HG02571 (cell line): ENCODE results near the gene SCN1B.
"Not testable (repeated sequence)": the region's sequence is repeated elsewhere in the genome, so short reads cannot be mapped to it uniquely, and the experiment has no call there.

Experiments used
- ATAC-seq: cut with Tn5 transposase; IDR thresholded peaks from one replicate; pipeline ENCODE4 v1.9.1; 2021; ENCODE audit warnings: mild to moderate bottlenecking, moderate library complexity; ENCODE audit not compliant: unreplicated experiment

SCN1B gene

DNA sequence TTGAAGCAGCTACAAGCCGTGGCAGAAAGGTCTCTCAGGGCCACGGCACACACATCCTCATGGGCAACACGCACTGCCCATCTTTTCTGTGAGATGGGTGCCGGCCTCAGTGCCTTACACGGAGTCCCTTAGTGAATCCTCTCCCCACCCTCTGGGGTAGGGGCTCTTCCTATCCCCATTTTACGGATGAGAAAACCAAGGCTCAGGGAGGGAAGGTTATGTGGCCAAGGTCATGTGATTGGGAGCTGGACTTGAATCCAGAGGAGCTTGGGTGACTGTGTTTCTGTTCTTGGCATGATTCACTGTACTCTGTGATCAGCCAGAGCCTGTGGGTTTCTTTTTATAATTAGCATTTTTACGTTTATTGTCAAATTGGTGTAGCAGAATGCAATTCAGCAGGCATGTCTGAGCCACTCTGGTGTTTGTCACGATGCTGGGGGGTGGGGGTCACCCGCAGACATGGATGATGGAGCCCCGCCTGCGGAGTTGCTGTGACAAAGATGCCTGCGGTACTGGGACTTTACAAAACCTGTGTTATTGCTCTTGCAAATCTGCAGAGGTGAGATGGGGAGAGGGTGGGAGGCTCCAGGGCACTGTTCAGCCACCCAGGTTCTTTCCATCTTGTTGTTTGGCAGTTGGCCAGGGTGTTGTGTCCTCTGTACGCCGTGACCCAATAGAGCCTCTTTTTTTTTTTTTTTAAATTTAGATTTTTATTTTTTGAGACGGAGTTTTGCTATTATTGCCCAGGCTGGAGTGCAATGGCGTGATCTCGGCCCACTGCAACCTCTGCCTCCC, 4.5 kb downstream of the SCN1B start:
- no peak for ATAC-seq

DNA sequence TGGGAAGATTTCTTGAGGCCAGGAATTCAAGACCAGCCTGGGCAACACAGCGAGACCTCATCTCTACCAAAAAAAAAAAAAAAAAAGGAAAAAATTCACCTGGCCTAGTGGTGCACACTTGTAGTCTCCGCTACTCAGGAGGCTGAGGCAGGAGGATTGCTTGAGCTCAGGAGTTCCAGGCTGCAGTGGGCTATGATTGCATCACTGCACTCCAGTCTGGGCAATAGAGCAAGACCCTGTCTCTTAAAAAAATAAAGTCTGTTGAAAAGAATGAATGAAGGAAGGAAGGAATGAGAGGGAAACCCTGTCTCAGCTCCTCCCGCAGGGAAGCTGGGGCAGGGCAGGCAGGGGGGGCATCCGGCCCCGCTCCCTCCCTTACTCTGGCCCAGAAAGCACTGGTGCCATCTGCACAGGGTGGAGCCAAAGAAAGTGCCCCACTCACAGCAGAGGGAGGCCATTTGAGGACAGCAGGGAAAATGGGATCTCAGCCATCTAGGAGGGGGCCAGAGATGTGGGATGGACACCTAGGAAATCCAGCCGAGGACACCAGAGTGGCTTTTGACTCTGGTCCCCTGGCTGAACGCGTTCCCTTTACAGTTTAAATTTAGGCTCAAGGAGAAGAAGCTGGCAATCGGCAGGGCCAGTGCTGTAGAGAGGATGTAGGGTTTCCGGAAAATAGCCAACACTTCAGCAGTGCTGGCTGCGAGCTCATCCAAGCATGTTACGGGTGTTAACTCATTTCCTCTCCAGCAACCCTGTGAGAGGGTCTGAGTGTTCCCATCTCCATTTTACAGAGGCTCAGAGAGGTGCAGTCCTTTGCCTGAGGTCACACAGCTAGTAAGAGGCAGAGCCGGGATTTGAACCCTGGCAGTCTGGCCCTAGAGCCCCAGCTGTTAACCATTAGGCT, 7.7 kb downstream of the SCN1B start:
- no peak for ATAC-seq

DNA sequence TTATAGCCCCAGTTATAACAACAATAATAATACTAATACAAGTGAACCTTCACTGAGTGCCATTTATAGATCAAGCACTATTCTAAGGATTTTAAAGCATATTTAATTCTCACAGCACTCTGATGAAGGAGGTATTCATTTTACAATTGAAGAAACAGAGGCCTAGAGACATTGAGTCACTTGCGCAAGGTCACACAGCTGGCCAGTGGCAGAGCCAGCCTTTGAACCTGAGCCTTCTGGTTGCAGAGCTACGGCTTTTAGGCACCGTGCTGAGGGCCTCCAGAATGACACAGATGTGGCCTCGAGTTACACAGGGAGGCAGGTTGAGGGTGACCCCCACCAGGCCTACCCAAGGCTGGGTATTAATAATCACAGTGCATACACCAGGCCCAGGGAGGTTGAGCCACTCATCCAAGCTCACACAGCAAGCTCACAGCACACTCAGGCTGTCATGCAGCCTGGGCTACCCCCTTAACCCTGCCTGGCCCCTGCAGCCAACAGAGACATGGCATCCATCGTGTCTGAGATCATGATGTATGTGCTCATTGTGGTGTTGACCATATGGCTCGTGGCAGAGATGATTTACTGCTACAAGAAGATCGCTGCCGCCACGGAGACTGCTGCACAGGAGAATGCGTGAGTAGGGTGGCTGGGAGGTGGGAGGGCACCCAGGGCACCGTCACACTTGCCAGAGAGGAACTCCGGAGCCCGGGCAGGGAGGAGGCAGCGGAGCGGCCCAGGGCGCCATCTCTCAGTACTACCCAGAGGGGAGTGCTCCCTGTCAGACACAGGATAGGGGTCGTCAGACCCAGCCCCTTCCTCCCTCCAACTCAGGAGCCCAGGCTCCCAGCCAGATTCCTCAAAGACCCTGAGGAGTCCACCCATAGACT, 8.6 kb downstream of the SCN1B start:
- no peak for ATAC-seq

DNA sequence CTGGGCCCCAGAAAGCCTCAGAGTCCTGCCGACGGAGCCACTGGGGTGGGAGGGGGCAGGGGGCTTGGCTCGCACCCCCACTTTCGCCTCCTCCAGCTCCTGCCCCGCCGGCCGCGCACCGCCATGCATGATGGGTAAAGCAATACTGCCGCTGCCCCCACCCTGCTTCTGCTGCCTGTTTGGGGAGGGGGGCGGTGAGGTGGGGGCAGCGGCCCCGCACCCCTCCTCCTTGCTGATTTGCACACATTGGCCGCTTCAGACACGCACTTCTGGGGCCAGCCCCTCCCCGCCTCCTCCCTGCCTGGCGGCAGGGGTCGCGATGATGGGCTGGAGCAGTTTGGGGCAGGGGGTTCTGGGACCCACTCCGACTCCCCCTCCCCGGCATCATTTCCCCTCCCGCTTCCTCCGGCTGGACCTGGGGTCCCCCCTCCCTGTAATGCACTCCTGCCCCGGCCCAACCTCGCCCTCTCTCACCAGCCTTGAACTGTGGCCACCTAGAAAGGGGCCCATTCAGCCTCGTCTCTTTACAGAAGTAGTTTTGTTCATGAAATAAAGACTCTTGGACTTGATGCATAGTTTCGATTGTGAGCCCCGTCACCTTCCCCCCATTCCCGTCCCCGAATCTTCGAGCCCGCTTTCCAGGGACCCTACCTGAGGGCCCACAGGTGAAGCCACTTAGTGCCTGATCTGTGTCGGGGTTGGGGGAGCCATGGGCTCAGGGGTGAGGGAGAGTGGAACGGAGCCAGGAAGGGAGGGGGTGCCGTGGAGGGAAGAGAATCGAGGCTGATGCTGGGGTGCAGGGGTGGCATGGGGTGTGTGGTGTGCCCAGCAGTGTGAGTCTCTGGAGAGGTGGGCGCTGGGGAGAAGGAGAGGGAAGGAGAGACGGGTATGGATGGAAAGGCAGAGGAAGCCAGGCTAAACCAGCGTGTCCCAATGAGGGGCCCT, 9.9 kb downstream of the SCN1B start:
- ATAC-seq, result no peak

DNA sequence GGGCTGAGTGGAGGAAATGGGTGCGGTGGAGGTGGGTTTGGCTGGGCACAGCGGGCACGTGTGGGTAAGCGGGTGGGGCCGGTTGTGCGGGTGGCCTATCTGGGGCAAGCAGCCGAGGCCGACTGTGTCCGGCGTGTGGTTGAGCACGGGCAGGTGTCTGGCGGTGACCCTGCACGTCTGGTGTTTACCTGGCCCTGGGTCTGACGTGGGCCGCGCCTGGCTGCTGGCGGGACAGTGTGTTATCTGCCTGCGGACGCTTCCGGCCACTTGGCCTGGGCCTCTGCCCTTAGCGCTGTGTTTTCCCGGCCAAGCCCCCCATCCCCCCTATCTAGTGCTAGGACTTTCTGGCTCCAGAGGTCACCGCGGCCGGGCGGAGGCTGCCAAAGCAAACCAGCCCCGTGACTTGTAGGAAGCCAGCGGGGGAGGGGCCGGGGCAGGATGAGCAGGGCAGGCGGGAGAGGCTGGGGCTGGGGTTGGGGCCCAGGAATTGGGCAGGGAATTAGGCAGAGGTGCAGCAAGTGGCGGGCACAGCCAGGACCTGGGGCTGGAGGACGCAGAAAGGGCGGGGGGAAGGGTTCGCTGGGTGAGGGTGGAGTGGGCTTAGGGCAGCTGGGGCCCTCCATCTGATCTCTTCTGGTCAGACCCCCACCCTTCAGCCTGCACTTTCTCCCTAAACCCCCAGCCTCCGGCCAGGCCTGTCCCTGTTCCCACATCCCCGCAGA, 10.7 kb downstream of the SCN1B start:
- no peak for ATAC-seq

DNA sequence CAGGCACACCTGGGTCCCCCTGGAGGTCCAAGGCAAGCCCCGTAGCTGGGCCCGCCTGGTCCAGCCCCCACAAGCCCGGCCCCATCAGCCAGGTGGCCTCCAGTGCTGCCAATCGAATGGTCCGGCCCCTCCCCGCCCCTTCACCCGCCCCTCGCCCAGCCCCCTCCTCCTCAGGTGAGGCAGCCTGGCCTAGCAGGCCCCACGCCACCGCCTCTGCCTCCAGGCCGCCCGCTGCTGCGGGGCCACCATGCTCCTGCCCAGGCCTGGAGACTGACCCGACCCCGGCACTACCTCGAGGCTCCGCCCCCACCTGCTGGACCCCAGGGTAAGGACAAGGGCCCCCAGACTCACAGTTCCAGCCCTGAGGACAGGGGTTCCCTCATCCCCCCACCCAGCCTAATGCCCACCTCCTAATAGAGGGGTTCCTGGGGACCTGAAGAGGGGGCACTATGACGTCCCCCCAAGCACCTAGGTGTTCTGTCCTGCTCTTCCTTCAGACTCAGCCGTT, 11.3 kb downstream of the SCN1B start, which contains the start of gene HPN:
Gene HPN, plus strand, starts transcription at position 174 of the 508 bp plus-strand sequence. CDS start 786 bp downstream, outside the sequence.
- ATAC-seq, result no peak

DNA sequence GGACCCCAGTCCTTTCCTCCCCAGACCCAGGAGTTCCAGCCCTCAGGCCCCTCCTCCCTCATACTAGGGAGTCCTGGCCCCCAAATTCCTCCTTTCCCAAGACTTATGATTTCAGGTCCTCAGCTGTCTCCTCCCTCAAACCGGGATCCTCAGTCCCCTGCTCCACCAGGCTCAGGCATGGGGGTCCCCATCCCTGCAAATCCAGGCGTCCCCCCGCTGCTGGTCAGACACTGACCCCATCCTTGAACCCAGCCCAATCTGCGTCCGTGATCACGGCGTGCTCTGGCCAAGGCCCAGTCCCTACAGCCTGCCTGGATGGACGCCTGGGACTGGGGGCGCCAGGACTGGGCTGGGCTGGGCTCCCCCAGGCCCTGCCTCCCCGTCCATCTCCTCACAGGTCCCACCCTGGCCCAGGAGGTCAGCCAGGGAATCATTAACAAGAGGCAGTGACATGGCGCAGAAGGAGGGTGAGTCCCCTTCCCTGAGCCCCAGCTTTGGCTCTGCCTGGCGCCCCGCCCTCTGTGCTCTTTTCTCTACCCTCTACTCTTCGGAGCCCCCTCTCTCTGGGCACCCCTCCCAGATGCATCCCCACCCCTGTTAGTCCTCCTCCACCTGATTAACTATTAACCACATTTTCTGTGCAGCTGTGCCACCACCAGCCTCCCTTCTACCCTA, 11.9 kb downstream of the SCN1B start:
- no peak for ATAC-seq

DNA sequence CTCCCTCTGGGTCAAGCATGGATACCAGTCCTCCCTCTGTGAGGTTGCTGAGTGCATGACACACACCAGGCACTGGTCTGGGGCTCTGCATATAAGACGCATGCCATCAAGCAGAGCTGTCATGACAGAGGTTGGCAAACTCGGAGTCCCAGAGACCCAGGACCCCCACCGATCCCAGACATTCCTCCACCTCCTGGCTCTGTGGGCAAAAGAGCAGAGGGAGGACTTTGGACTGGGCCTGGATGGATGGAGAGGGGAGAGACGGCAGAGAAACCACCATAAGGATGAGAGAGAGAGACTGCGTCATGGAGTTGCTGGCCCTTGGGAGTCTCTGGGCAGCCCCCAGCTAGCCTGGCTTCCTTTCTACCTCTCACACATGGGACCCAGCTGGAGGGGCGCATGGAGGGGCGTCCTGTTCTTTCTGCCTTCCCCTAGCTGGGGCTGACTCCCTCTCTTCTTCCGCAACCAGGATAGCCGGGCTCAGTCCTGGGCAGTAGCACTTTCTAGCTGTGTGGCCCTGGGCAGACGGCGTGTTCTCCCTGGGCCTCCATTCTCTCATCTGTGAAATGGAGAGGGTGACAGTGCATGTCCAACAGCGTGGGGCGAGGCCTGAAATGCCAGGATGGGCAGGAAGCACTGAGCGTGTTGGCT, 12.8 kb downstream of the SCN1B start:
- ATAC-seq, result no peak

DNA sequence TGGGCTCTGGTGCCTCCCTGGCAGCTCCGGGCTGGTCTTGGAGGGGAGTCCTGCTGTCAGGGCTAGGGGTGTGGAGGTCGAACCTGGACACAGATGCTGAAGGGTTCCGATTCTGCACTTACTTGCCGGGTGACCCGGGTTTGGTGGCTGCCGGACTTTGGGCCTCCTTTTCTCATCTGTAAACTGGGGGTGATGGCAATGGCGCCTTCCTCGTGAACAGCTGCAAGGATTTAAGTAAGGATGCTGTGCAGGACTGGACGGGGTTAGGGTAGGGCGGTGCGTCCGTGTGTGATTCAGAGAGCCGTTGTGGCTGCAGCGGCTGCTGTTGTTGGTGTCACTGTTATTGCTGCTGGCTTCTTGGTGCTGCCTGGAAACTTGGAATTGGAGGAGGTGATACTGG, 13.6 kb downstream of the SCN1B start:
- no peak for ATAC-seq

DNA sequence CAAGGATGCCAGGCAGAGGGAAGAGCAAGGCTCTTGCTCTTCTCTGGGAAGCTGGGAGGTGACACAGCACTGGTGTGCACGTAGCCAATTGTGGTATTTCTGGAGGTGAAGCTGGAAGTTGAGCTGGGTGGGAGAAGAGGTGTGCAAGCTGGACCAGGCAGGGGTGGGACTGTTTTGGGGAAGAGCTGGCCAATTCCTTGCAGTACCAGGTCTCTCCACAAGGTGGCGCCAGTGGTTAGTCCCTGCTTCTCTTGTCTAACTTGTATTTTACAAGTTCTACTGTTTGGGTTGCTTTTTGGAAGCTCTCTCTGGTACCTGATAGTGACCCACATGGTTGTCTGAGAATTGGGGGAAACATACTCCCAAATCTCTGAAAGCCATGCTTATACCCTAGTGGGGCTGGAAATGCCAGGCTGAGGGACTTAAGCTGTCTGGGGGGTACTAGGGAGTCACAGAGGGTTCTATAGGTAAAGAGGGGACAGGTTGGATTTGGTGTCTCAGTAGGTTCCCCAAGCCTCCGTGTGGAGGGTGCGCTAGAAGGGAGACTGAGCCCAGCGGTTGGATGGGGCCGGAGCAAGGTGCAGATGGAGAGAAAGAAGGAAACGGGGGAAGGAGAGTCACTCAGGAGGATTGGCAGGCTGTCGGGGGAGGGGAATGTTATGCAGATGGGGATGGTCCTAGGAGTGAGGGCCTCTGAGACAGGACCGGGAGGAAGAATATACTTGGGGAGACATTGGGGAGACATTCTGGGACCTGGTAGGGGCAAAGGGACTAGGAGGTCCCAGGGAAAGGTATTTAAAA, 14.2 kb downstream of the SCN1B start:
- no peak for ATAC-seq

DNA sequence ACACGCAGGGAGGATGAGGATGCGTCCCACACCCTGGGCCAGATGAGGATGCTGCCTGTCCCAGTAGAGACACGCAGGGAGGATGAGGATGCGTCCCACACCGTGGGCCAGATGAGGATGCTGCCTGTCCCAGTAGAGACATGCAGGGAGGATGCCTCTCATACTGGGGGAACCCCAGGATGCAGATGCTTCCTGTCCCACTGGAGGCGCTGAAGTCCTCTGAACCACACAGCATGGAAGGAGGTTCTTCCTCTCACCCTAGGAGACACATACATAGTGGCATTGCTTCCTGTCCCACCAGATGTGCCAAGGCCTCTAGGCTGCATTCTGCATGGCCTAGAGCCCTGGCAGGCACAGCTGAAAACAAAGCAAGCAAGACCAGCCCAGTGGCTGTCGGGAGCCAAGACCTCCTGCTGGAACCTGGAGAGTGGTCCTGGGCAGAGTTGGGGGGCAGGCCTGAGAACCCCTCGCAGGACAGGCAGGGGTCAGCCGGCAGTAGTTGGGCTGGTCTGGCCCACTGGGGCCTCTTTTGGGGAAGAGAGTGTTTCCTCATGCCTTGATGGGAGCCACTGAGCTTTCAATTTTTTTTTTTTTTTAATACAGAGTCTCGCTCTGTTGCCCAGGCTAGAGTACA, 15.5 kb downstream of the SCN1B start:
- no peak for ATAC-seq

DNA sequence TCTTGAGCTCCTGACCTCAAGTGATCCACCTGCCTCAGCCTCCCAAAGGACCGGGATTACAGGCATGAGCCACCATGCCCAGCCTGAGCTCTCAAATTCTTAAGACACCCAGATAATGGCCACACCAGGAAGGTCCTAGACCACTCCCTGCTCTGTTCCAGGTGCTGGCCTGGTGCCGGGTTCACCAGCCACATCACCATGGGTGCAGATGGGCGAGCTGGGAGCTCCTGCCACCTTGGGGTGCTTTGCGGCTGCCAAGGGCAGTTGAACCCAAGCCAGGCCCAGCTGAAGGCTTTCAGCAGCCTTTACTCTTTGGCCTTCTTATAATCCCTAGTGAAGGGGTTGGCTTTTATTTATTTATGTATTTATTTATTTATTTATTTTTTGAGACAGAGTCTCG, 16.2 kb downstream of the SCN1B start:
- no peak for ATAC-seq

DNA sequence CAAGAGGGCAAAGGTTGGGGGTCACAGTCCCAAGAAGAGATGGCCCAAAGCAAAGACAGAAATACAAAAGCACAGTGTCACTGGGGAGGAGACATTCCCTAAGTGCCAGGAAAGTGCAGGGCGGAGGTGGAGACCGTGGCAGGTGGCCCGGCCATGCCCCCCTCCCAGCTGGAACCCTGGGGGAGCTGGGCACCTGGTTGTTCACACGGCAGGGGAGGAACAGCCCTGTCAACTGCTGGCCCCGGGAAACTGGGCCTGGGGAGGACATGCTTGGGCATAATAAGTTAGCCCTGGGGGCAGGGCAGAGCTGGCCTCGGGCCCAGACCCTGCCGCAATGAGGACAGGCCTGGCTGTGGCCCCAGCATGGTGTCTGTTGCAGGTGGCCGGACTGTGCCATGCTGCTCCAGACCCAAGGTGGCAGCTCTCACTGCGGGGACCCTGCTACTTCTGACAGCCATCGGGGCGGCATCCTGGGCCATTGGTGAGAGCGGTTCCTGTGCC, 18.7 kb downstream of the SCN1B start:
- no peak for ATAC-seq

DNA sequence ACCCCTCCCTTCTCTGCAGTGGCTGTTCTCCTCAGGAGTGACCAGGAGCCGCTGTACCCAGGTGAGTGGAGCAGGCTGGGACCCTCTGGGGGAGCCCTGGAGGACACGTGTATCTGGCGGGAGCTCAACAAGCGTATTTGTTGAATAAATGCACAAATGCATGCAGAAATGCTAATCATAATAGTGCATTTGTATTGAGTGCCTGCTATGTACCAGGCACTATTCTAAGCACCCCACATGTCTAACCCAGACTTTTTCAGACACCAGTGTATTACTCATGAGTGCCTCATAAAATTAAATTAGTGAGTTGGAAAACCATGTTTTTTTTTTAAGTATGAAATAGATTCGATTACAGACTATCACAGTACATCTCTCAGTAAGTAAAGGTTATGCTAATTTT, 19.2 kb downstream of the SCN1B start:
- ATAC-seq, result no peak

DNA sequence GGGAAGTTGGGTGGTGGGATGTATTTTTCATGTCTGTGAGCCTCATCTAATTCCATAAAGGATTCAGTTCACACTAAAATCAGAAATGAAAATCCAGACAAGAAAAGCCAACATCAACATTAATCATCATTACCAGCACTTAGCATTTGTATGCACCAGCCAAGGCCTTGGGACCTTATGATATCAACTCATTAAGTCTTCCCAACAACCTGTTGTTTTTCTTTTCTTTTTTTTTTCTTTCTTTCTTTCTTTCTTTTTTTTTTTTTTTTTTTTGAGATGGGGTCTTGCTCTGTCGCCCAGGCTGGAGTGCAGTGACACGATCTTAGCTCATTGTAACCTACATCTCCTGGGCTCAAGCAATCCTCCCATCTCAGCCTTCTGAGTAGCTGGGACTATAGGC, 20.4 kb downstream of the SCN1B start:
- ATAC-seq, result not testable (repeated sequence)

DNA sequence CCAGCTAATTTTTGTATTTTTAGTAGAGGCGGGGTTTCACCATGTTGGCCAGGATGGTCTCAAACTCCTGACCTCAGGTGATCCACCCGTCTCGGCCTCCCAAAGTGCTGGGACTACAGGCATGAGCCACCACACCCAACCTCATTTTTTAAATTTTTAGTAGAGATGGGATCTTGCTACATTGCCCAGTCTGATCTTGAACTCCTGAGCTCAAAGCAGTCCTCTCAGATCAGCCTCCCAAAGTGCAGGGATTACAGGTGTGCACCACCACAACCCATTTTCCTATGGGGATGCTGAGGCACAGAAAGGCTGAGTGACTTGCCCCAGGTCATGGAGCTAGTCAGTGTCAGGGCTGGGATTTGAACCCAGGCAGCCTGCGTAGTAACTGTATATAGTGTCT, 21.0 kb downstream of the SCN1B start:
- ATAC-seq, result not testable (repeated sequence)
